K562 (cell line): ENCODE measurements around the gene HMCES. TPM values are rescaled to one million over a fixed set of nuclear protein-coding genes. Genes with fewer than 3 reads are reported as not detected.

Experiments
- DPF2 ChIP-seq: fragments of 450-650 bp; IDR thresholded peaks from 2 replicates; pipeline ENCODE4 v1.6.1; 2016
- ESRRA ChIP-seq: fragments of 450-650 bp; IDR thresholded peaks from 2 replicates; pipeline ENCODE4 v1.6.1; 2014; ENCODE audit warnings: low read depth, mild to moderate bottlenecking, moderate library complexity, borderline replicate concordance
- KDM1A ChIP-seq, 2 experiments: fragments of 450-650 bp; IDR thresholded peaks; 2 replicates each; pipeline ENCODE4 v1.6.1; 2016; ENCODE audit warnings: mild to moderate bottlenecking in 2 of 2
- MGA ChIP-seq: fragments of 450-650 bp; IDR thresholded peaks from 2 replicates; pipeline ENCODE4 v1.6.1; 2016; ENCODE audit warnings: mild to moderate bottlenecking, moderate library complexity
- PATZ1 ChIP-seq: fragments of 250-450 bp; sonication (Bioruptor Pico); IDR thresholded peaks from 2 replicates; pipeline ENCODE4 v1.5.0; 2020; ENCODE audit warnings: mild to moderate bottlenecking, borderline replicate concordance
- PBX2 ChIP-seq, 2 experiments: IDR thresholded peaks in 1 of 2; conservative IDR thresholded peaks in 1 of 2; 2 replicates each; pipeline ENCODE4 v1.6.1; 2016; ENCODE audit warnings: low read depth in 2 of 2, mild to moderate bottlenecking in 1 of 2, missing compliant biosample characterization in 1 of 2, missing genetic modification characterization in 1 of 2, moderate library complexity in 1 of 2
- SRSF3 ChIP-seq: fragments of 200-400 bp; formaldehyde crosslinking; IDR thresholded peaks from 2 replicates; pipeline ENCODE4 v1.6.1; 2016; ENCODE audit warnings: mild to moderate bottlenecking, low read length, moderate library complexity; ENCODE audit not compliant: insufficient read depth
- ZFP1 ChIP-seq: fragments of 450-650 bp; formaldehyde crosslinking; IDR thresholded peaks from 2 replicates; pipeline ENCODE4 v1.4.0; 2020; ENCODE audit warnings: mild to moderate bottlenecking, mixed read lengths
- ZNF133 ChIP-seq: fragments of 250-450 bp; sonication (Bioruptor Pico); IDR thresholded peaks from 2 replicates; pipeline ENCODE4 v1.4.0; 2020; ENCODE audit warnings: mild to moderate bottlenecking
- ZNF175 ChIP-seq: fragments of 200-800 bp; sonication (Bioruptor generic); IDR thresholded peaks from 2 replicates; pipeline ENCODE4 v1.6.1; 2016; ENCODE audit warnings: low read depth, mild to moderate bottlenecking, missing genetic modification characterization, missing compliant biosample characterization
- polyA plus RNA-seq, 8 experiments: library from polyadenylated mRNA; depleted of rRNA in 4 of 8; stranded (reverse) in 5 of 8; unstranded in 3 of 8; fragments of >200 nt; fragmentation: Nextera tagmentation in 2 of 8; fragmentation: Illumina TruSeq in 1 of 8; extraction: Ambion mirVana in 2 of 8; extraction: Trizol in 1 of 8; gene quantifications; 2 replicates each; pipeline versions ENCODE4 v1.2.1 to v1.2.3, GENCODE V29; 2011 to 2014; ENCODE audit warnings: inconsistent platforms in 1 of 8, missing spikeins in 1 of 8
- total RNA-seq, 7 experiments: library from RNA; depleted of rRNA in 6 of 7; stranded (reverse); fragments of >200 nt in 6 of 7; fragmentation: Illumina TruSeq in 2 of 7; extraction: Trizol in 2 of 7; gene quantifications; 2 replicates each; pipeline versions ENCODE4 v1.2.1 to v1.2.3, GENCODE V29; 2011 to 2021; ENCODE audit warnings: low replicate concordance in 1 of 7

The HMCES gene
- total and polyA plus RNA-seq, 9 of the 15 experiments (the other 6 are each of a cell fraction or from before 2014, with no cell fraction given) = 18.8 to 45.3 (median 24.8) TPM

- TF ChIP-seq PATZ1 (CRISPR knock-in tag) (no peak), ZNF133 (CRISPR knock-in tag) (no peak), PBX2 (CRISPR knock-in tag; IDR thresholded peaks at IDR 0.05; ENCODE audit: low read depth) (no peak), PBX2 (tag; conservative IDR thresholded peaks at IDR 0.05; ENCODE audit: low read depth) (peak; percentile 37; the same call in 1 of the 2 replicates), KDM1A (IDR thresholded peaks at IDR 0.05) (peak in 1 of 2 experiments; percentile 27; a peak in 2 of 4 replicates), SRSF3 (no peak), ESRRA (peak; percentile 54; the same call in 1 of the 2 replicates), ZNF175 (peak; percentile 49; the same call in 1 of the 2 replicates), ZFP1 (CRISPR knock-in tag) (no peak), DPF2 (peak; percentile 80), MGA (peak; percentile 63)
Observed at GRCh38 chr3:129230311-129231019, 48.2 kb upstream of the HMCES start (continued).
